ENCODE results near the gene CDC42BPG.

The CDC42BPG gene

DNA sequence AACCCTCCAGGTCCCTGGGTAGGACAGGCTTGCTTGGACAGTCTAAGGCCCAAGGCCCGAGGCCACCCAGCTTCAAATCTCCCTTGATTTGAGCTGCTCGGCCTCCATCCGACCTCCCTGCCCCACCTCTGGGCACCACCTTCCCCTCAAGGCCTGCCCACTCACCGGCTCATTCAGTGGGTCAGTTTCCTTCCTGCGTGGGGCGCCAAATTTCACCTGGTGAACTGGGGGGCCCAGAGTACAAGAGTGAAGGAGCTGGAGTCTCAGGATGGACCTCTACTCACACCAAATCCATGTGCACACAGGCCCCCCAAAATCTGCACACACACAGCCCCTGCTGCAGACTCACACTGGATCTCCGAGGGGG is 45.2 kb downstream of the CDC42BPG start:
- no peak for TF ChIP-seq CTCF (IDR thresholded peaks at IDR 0.05; ENCODE audit: low read depth, low read length)
- no peak overlapping the region for H3K4me3 ChIP-seq (ENCODE audit: low read depth, low read length)

DNA sequence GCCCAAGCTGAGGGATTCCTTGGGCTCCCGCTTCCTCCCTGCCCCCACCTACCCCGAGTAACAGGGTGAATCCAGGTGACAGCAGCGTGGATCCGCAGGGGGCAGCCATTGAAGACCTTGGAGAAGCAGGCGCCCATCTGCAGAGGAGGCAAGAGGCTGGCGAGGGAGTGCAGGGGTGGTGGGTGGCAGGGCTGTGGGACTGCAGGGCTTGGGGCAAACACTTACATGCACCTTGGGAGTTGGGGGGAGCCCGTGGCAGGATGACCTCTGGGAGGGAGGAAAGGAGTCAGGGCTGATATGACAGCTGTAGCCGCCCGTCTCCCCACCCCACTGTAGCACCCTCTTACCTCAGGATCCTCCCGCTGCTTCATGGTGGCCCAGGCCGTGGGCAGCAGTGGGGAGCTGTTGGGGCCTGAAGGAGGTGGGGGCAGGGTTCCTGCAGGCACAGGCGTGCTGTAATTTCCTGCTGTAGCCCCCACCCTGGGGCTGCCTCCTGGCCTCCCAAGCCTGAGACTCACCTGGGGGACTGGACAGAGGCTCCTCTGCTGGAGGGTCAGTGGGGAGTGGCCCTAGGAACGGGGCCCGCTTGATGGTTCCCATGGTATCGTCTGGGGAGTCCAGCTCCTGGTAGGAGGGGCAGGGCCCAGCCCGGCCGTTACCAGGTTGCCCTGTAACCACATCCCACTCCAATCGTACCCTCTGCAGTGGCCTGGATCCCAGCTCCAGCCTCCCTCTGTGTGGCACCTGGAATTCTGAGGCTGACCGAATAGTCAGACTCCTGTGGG is 47.5 kb downstream of the CDC42BPG start:
- no peak for TF ChIP-seq CTCF (IDR thresholded peaks at IDR 0.05; ENCODE audit: low read depth, low read length)
- no peak overlapping the region for H3K4me3 ChIP-seq (ENCODE audit: low read depth, low read length)

DNA sequence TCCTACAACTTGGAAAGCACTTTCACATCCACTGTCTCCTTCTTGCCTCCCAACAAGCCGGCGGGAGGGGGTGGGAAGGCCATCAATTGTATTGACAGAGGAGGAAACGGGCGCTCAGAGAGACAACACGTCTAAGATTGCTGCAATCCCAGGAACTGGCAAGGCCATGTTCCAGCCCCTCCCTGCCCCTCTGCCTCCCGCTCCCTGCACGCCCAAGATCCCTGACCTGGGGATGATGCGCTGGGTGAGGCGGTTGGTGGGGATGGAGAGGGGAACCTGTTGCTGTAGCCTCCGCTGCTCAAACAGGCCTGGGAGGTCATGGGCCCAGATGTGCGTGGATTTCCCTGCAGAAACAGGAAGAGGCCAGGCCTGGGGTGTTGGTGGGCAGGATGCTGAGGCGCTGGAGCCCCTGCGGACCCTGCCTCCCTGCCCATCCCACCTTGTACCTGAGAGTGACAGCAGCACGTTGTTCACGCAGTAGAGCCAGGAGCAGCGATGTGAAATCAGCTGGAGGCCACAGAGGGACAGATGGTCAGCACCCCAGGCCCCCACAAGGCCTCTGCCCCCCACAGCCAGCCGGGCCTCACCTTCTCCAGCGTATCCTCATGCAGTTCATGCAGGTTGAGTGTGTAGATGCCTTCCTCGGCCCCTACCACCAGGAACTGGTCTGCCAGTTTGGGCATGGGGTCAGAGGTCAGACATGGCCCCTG is 48.3 kb downstream of the CDC42BPG start:
- H3K4me3 ChIP-seq (ENCODE audit: low read depth, low read length), result no peak overlapping the region
- no peak for TF ChIP-seq CTCF (IDR thresholded peaks at IDR 0.05; ENCODE audit: low read depth, low read length)

GRCh38 chr11:64794526-64794925 is 49.9 kb downstream of the CDC42BPG start:
- no peak overlapping the region for H3K4me3 ChIP-seq (ENCODE audit: low read depth, low read length)
- TF ChIP-seq CTCF (IDR thresholded peaks at IDR 0.05; ENCODE audit: low read depth, low read length), result no peak

DNA sequence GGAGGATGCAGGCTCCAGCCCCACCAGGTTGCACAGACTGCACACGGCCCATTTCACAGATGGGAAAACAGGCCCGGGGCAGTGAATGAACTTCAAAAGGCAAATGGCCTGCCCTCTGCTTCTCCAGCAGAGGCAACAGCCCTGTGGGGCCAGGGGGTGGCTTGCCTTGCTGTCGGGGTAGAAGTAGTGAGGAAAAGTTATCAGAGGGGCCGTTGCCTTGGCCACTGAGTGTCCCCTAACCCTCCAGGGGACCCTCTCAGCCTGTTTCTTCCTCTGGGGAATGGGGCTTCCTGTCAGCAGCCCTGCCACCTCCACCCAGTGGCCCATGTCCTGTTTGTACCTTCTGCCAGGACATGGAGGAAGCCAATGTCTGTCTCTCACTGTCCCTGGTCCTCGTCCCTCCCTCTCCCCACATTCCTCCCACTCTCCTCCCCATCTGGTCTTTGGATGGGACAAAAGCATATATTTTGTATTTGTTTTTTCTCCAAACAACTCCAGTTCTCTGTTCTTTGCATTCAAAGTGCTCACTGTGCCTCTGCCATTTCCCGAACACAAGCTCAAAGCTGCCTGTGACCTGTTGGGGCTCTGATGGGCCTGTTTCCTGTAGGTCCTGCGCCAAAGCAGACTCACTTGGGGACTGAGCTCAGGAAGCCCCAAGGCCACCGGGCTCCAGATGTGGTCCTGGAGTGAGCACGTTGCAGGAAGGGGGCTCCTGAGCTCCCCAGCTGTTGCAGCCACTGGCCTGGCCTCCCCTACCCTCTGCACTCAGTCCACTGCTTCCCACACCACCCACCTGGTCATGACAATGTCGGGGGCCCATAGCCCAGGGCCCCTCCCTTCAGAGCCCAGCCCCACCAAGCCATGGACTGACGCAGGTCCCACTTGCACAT is 50.9 kb downstream of the CDC42BPG start:
- no peak for TF ChIP-seq CTCF (IDR thresholded peaks at IDR 0.05; ENCODE audit: low read depth, low read length)
- no peak overlapping the region for H3K4me3 ChIP-seq (ENCODE audit: low read depth, low read length)

DNA sequence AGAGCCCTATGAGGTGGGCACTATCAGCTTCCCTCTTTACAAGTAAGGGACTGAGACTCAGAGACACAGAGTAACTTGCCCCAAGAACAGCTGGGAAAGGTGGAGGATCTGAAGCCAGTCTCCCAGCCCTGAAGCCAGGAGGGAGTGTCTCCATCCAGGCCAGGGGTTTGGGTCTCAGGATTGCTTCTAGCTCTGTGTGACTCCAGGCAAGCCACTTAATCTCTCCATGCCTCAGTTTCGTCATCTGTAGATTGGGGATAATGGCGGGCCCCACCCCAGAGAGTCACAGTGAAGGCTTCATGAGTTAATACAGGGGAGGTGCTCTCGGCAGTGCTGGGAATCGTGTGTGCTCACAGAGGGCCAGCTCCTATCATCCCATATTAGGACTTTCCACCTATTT is 52.0 kb downstream of the CDC42BPG start:
- TF ChIP-seq CTCF (IDR thresholded peaks at IDR 0.05; ENCODE audit: low read depth, low read length), result no peak
- H3K4me3 ChIP-seq (ENCODE audit: low read depth, low read length), result no peak overlapping the region

Data from WI38 (cell line).